HG02938 (cell line): ENCODE measurements around the gene DNAJA2.
"Not testable (repeated sequence)": the region's sequence is repeated elsewhere in the genome, so short reads cannot be mapped to it uniquely, and the experiment has no call there.

ENCODE experiments used
- ATAC-seq: cut with Tn5 transposase; IDR thresholded peaks from one replicate; pipeline ENCODE4 v1.9.1; 2021; ENCODE audit warnings: mild to moderate bottlenecking, moderate library complexity; ENCODE audit not compliant: unreplicated experiment

The DNAJA2 gene

DNA sequence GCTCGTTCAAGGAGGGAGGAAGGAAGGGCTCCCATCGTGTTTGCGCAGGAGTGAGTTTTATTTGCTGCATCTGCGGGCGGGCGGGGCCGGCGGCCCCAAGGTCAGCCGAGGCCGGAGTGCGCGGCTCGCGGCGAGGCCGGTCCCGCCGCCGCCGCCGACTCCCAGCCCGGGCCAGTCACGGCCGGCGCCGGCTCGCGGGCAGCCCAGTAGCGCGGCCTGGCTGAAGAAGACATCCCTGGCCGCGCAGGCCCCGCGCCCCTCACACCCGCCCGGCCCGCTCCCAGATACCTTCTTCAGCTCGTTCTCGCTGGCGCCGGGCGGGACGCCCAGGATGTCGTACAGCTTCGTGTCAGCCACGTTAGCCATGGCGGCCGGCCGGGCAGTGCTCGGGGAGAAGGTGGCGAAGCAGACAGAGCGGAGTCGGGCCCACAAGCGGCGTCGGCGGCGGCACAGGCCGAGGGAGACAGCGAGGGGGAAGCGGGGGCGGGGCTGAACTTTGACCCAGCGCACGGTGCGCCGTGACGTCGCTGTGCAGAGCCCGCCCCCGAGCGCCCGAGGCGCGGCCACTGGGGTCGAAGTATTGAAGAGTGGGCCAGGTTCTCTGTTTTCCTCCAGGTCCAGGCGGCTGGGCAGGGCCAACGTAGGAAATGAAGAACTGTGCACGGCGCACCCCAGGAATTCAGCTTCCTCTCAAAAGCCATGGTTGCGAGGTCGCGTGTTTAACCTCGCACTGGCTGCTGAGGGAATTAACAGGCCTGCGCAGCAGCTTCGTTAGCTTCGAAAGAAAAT is at the start of gene DNAJA2:
Gene DNAJA2 (minus strand): TSS at position 468 of the 789 bp plus-strand sequence. CDS start 102 bp downstream, at position 366.
- ATAC-seq: peak; percentile 70

DNA sequence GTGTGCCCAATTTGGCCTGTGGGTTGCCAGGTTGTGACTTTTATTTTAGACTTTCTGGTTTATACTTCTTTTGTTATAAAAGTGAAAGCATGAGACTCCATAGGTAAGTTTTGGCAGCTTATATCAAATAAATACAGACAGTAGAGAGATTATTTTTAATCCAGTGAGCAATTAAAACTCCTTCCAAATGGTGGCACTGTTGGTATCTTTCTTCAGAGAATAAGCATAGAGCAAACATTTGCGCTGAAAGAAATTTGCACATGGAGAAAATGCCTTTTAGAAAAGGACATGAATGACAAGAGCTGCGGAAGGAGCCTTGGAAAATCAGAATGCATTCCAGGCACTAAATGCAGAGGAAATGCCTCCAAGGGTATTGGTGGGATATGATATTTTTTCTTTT is 46.1 kb upstream of the DNAJA2 start:
- ATAC-seq: no peak

DNA sequence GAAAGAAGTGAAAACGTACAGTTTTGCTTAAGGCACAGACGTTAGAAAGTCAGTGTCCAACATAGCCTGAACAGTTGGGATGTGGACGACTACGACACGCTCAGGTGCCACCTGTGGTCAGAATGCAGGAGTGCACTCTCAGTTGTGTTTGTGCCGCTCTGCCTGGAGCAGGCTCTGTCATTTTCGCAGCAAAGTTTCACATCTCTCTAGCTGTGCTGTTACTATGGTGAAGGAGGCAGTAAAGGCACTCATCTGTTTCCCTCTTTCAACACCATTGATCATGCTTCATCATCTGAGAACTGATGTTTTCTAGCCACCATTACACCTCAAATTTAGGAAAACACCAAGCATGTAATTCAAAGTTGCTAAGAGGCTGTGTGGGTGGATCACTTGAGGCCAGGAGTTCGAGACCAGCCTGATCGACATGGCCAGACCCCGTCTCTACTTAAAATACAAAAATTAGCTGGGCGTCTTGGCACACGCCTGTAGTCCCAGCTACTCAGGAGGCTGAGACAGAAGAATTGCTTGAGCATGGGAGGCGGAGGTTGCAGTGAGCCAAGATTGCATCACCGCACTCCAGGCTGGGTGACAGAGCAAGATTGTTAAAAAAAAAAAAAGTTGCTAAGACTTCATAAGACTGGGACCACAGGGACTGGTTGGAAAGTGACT is 44.9 kb upstream of the DNAJA2 start:
- peak; percentile 100 for ATAC-seq

DNA sequence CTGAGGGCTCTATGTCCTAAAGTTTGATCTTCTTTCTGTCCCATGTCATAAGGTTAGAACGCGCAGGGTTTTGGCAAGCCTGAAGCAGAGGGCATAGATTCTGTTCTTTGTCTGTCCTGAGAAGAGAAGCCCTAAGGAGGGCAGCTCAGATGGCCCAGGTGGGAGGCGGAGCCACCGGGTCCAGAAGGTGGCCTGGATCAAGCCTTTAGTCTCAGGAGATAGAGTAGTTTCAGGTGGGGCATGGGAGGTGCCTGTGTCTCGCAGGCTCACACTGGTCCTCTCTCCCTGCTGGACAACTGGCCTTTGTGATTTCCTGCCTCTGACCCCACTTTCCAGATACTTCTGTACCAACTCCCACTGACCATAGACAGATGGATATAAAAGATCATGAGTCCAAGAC is 44.2 kb upstream of the DNAJA2 start:
- no peak for ATAC-seq

DNA sequence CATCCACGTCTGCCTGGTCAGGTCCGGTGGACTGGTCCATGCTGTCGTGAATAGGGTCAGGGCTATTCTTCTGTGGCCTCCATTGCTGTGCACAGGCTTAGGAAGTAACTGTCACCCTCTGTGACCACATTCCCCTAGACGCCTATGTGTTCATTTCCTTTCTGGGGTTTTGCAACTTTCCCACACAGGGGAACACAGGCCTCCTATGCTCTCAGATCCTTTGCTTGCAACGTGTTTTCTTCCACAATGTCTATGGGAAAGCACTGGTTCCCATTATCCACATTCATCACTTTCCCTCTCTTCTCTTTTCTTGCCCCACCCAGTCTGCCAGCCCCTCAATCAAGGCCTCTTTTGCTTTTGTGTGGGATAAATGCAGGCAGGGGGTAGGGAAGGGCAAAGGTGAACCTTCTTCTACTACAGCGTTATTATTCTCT is 43.2 kb upstream of the DNAJA2 start:
- no peak for ATAC-seq

DNA sequence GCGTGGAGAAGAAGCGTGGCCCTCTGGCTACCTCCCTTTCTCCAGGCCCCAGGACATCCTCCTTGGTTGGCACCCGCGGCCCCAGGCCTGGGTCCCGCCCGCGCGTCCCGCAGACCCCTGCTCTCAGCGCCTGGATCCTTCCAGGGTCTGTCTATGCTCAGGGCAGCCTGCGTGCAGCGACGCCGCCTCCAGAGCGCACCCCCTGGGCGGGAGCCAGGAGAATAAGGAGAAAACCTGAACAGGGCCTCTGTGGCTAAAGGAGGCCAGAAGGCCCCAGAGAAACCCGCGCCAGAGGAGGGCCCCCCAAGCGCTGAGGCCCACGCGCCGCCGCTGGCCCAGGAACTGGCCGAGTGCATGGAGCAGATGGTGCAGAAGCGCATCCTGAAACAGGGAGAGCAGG is 40.4 kb upstream of the DNAJA2 start:
- ATAC-seq: no peak

DNA sequence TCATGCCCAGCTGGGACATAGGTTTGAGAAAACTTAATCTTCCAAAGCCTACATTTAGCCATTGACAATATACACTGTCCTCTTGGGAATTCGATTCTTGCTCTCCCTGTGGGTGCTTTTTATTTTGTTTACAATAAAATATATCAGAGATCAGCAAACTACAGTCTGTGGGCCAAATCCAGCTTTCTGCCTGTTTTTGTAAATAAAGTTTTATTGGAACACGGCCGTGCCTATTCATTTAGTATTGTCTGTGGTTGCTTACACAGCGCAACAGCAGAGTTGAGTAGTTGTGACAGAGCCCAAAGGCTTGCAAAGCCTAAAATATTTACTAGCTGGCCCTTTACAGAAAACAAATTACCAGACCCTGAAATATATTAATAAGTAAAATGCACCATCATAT is 39.7 kb upstream of the DNAJA2 start:
- ATAC-seq: no peak

DNA sequence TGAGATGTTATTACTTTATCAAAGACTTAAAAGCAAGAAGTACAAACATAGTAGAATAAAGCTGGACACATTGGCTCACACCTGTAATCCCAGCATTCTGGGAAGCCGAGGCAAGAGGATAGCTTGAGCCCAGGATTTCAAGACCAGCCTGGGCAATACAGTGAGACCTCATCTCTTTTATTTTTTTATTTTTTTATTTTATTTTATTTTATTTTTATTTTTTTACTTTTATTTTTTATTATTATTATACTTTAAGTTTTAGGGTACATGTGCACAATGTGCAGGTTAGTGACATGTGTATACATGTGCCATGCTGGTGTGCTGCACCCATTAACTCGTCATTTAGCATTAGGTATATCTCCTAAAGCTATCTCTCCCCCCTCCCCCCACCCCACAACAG is 37.3 kb upstream of the DNAJA2 start:
- not testable (repeated sequence) for ATAC-seq

DNA sequence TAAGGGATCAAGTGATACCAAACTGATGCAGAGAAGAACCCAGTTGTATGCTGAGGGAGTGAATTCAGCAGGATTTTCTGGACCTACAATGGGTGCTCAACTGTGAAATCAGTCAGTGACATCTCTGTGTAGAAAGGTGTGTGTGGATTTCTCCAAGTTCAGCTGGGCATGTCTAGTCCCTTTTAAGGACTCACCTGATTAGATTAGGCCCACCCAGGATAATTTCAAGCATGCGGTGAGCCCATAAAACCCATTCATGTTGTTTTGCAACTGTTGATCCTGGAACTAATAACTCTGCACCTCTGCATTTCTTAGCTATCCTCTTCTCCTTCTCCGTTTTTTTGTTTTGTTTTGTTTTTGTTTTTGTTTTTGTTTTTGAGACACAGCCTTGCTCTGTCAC is 35.1 kb upstream of the DNAJA2 start:
- no peak for ATAC-seq

DNA sequence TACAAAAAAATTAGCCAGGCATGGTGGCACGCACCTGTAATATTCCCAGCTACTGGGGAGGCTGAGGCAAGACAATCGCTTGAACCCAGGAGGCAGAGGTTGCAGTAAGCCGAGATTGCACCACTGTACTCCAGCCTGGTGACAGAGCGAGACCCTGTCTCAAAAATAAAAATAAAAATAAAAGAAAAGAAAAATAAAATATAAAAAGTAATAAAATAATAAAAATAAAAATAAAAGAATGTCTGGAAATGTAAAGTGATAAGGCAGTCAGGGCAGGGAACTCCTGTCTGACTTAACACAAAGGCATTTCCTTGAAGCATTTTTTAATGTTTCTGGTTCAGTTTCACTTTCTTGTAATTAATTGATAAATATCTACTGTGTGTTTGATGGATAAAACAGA is 34.7 kb upstream of the DNAJA2 start:
- ATAC-seq: no peak

DNA sequence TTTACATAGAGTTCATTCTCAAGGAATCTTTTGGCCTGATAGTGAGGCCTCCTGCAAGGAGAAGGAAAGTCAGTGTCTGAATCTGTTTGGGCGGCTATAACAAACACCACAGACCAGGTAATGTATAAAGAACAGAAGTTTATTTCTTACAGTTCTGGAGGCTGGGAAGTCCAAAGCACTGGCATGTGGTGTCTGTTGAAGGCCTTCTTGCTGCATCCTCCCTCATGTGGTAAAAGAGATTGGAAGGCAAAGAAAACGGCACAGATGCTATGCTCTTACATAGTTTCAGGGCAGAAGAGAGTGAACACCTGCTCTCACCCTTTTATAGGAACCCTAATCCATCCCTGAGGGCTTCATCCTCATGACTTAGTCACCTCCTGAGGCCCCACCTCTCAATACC is 31.2 kb upstream of the DNAJA2 start:
- no peak for ATAC-seq

DNA sequence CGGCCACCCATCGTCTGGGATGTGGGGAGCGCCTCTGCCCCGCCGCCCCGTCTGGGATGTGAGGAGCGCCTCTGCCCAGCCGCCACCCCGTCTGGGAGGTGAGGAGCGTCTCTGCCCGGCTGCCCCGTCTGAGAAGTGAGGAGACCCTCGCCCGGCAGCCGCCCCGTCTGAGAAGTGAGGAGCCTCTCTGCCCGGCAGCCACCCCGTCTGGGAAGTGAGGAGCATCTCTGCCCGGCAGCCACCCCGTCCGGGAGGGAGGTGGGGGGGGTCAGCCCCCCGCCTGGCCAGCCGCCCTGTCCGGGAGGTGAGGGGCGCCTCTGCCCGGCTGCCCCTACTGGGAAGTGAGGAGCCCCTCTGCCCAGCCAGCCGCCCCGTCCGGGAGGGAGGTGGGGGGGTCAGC is 26.6 kb upstream of the DNAJA2 start:
- not testable (repeated sequence) for ATAC-seq

DNA sequence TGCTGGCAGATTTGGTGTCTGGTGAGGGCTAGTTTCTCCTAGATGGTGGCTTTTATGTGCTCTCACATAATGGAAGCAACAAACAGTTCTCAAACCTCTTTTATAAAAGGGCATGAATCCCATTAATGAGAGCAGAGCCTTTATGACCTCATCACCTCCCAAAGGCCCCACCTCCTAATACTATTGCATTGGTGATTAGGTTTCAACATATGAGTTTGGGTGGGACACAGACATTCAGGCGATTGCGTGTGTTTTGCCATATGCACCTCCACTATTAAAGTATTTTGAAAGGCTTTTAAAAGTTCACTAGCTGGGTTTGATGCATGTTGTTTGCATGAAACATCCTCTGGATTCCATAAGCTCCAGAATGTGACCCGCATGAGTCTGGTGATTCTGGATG is 24.4 kb upstream of the DNAJA2 start:
- ATAC-seq: no peak

DNA sequence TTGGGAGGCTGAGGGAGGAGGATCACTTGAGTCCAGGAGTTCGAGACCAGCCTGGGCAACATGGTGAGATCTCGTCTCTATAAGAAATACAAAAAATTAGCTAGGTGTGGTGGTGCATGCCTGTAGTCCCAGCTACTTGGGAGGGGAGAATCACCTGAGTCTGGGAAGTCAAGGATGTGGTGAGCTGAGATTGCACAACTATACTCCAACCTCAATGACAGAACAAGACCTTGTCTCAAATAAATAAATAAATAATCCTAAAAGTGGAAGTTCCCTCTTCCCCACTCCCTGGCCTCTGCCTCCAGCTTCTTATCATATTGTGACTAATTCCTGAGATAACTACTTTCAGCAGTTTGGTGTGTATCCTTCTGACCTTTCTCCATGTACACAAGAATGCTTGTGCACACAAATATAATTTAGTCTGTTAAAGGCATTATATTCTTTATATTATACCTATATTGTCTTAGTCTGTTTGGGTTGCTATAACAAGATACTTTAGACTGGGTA is 23.5 kb upstream of the DNAJA2 start:
- ATAC-seq: no peak

DNA sequence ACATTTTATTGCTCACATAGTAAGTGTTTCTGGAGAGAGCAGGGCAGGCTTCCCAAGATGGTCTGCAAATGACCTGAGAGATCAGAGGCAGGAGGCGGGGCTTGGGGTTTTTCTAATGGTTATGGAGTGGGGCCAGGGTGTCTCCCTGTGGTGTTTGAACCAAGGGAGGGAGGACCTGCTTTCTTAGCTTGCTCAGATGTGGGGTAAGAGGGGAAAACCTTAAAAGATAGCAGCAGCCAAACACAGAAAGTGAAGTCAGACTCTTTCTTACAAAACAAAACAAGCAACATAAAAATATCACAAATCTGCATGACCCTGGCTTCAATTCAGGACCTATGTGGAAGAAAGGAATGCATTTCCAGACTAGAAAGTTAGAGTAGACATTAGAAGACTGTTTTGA is 22.9 kb upstream of the DNAJA2 start:
- no peak for ATAC-seq

DNA sequence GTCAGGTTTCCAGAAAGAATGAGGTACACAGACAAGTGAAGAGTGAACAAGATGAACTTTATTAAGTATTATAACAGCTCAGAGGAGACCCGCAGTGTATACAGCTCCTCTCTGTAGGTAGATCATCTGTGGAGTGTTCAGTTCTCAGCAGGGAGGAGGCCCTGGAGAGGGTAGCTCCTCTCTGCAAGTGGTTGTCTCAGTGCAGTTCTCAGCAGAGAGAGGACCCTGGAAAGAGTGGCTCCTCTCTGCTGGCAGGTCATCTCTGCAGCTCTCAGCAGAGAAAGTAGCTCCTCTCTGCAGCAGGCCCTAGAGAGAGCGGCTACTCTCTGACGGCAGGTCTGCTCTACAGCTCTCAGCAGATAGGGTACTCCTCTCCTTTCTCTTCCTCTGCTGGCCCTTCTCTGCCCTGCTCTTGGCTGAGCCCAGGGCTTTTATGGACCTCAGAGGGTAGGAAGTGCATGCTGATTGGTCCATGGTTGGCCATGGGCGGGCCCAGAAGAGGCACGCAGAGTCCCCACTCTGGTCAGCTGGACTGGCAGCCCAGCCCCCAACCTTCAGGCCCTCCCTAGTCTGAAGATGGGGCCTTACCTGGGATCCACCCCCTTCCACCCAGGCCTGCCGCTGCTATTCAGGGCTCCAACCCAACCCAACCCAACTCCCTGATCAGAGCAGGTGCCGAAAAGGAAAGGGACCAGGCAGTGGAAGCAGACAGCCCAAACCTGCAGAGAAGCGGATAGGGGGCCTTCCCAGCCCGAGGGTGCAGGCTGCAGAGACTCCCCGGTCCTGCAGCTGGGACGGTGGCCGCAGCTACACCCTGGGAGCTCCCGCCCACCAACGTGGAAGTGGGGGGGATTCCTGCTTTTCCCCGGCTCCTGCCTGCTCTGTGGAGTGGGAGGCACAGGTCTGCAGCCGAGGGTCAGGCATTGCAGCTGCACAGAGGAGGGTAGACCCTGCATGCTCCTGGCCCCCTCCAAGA is 18.5 kb upstream of the DNAJA2 start:
- ATAC-seq: no peak

DNA sequence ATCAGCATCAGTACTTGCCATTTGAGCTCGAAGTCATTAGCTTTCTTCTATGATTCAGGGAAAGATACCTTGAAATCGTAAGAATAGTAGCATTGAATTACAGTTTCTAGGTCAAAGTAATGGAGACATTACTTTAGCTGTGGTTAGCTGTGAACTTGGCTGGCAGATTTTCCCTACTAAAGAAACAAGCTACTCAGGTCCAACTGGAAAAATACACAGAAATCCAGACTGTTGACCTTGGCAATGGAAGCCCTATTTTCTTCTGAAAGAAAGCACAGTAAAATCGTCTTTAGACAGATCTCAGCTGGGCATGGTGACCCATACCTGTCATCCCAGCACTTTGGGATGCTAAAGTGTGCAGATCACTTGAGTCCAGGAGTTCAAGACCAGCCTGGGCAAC is 13.4 kb upstream of the DNAJA2 start:
- ATAC-seq: no peak

DNA sequence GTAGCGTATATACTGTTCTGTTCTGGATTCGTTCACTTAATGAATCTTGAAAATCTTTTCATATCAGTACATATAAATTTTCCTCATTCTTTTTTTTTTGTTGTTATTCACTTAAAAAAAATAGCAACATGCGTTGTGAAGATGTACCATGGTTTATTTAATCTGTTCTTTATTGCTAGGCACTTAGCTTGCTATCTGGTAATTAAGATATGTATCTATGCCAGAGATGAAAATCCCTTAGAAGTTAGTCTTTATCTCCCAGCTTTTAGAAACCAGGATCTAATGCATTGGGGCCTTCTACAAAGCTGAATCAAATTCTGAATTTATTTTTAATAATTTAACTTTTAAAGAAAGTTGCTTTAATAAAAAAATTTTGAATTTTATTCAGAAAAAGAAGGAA is 13.0 kb upstream of the DNAJA2 start:
- no peak for ATAC-seq

DNA sequence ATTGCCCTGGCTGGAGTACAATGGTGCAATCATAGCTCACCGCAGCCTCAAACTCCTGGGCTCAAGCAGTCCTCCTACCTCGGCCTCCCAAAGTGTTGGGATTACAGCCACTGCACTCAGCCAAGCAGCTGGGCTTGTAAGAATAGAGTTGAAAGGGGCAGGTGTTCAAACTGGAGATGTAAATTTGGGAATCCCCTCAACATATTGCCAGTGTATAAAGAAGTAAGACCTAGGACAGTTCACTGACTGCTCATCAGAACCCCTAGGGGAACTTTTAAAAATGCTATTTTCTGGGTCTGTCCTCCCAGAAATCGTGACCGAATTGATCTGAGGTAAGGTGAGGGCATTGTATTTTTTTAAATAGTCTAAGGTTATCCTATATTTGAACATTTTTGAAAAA is 8.9 kb upstream of the DNAJA2 start:
- no peak for ATAC-seq

DNA sequence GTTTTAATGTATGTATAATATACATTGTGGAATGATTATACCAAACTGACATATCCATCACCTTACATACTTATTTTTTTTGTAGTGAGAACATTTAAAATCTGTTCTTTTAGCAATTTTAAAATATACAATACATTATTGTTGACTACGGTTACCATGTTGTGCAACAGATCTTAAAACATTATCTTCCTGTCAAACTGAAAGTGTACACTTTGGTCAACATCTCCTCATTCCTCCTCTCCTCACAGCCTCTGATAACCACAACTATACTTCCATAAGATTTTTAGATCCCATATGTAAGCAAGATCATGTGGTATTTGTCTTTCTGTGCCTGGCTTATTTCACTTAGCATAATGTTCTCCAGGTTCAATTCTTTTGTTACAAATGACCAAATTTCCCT is 7.5 kb upstream of the DNAJA2 start:
- no peak for ATAC-seq

DNA sequence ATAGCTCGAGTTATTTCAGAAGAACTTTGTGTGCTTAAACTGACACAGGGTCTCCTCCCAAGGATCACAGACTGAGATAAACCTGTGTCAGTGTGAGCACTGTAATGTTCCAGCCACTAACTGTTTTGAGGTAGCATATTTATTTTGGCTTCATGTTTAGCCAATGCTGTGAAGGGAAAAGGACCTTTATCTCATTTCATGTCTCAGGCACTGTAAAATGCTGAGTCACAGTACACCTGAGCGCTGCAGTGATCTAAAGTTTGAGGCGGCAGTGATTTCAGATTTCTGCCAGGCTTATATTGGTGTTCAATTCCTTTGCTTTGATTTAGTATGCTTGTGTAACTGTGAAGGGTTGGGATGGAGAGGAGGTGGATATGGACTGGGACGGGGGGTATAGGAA is 3.1 kb upstream of the DNAJA2 start:
- ATAC-seq: no peak
